ENCODE results near the gene DYRK4. TPM values are rescaled to one million over a fixed set of nuclear protein-coding genes. Genes with fewer than 3 reads are reported as not detected.
A peak's percentile ranks its signal among the peaks of the same experiment; 100 is the strongest.

The DYRK4 gene
- total RNA-seq, 3 donors from 2014 or later (not counting 1 experiment from before 2014, with no cell fraction given) = 11.3 to 15.3 (median 14.2) TPM

GRCh38 chr12:4643747-4644146 lies 81.7 kb downstream of the DYRK4 start:
- Mint-ChIP-seq H3K27ac (no peak overlapping the region), H3K27me3 (ENCODE audit: low read depth in 2 of 2) (peaks cover 0 to 13% of the 10 kb centered on the region in 2 donors), H3K36me3 (no peaks in the 10 kb centered on the region), H3K9me3 (no peaks in the 10 kb centered on the region), H3K4me1 (peaks cover 7 to 9% of the 10 kb centered on the region in 2 donors), H3K4me3 (no peak overlapping the region)
- Histone ChIP-seq H3K4me3 (ENCODE audit: low read length) (no peak overlapping the region), H3K27me3 (ENCODE audit: control insufficient read depth, insufficient read depth, low read length) (no peaks in the 10 kb centered on the region), H3K27ac (ENCODE audit: low read length) (no peak overlapping the region), H3K9me3 (ENCODE audit: control insufficient read depth, insufficient read depth, low read length) (no peaks in the 10 kb centered on the region), H3K4me1 (ENCODE audit: control insufficient read depth, insufficient read depth, low read length) (peaks cover 4% of the 10 kb centered on the region), H3K36me3 (ENCODE audit: control insufficient read depth, insufficient read depth, low read length) (no peaks in the 10 kb centered on the region)
- DNase-seq (no peak), ATAC-seq (no peak)
- WGBS (ENCODE audit: insufficient coverage) = 90% methylated on average over 5 of the region's 6 CpGs
- no peak for TF ChIP-seq CTCF (IDR thresholded peaks at IDR 0.05)
- intact Hi-C loops (cut with micrococcal nuclease) = no loop called here

GRCh38 chr12:4645023-4645422 lies 83.0 kb downstream of the DYRK4 start:
- peaks cover 0 to 13% of the 10 kb centered on the region in 2 donors for H3K27me3 Mint-ChIP-seq (ENCODE audit: low read depth in 2 of 2)
- peaks cover 7% of the 10 kb centered on the region for H3K4me1 ChIP-seq (ENCODE audit: control insufficient read depth, insufficient read depth, low read length)
- H3K27ac Mint-ChIP-seq = no peak overlapping the region
- H3K9me3 Mint-ChIP-seq = no peaks in the 10 kb centered on the region
- H3K36me3 Mint-ChIP-seq = no peaks in the 10 kb centered on the region
- no peaks in the 10 kb centered on the region for H3K27me3 ChIP-seq (ENCODE audit: control insufficient read depth, insufficient read depth, low read length)
- H3K36me3 ChIP-seq (ENCODE audit: control insufficient read depth, insufficient read depth, low read length) = no peaks in the 10 kb centered on the region
- DNase-seq (no peak), ATAC-seq (no peak)
- WGBS (ENCODE audit: insufficient coverage) = 100% methylated on average over 1 of the region's 1 CpG
- peaks cover 20 to 22% of the 10 kb centered on the region in 2 donors for H3K4me1 Mint-ChIP-seq
- H3K27ac ChIP-seq (ENCODE audit: low read length) = no peak overlapping the region
- no peak overlapping the region for H3K4me3 Mint-ChIP-seq
- intact Hi-C loops (cut with micrococcal nuclease) = no loop called here
- no peak for TF ChIP-seq CTCF (IDR thresholded peaks at IDR 0.05)
- no peak overlapping the region for H3K4me3 ChIP-seq (ENCODE audit: low read length)
- no peaks in the 10 kb centered on the region for H3K9me3 ChIP-seq (ENCODE audit: control insufficient read depth, insufficient read depth, low read length)

GRCh38 chr12:4648104-4648500 lies 86.1 kb downstream of the DYRK4 start:
- intact Hi-C loops (cut with micrococcal nuclease) = no loop called here

More at GRCh38 chr12:4648104-4648500, 86.1 kb downstream of the DYRK4 start:
- Histone ChIP-seq H3K9me3 (ENCODE audit: control insufficient read depth, insufficient read depth, low read length) (no peaks in the 10 kb centered on the region), H3K27me3 (ENCODE audit: control insufficient read depth, insufficient read depth, low read length) (no peaks in the 10 kb centered on the region), H3K27ac (ENCODE audit: low read length) (peak overlapping the region; percentile 71), H3K4me1 (ENCODE audit: control insufficient read depth, insufficient read depth, low read length) (peaks cover 7% of the 10 kb centered on the region), H3K4me3 (ENCODE audit: low read length) (peak overlapping the region; percentile 64), H3K36me3 (ENCODE audit: control insufficient read depth, insufficient read depth, low read length) (no peaks in the 10 kb centered on the region)
- no peaks in the 10 kb centered on the region for H3K9me3 Mint-ChIP-seq
- WGBS (ENCODE audit: insufficient coverage) = 33% methylated on average over 3 of the region's 4 CpGs
- H3K36me3 Mint-ChIP-seq = no peaks in the 10 kb centered on the region
- peak overlapping the region; percentile 95 for H3K4me3 Mint-ChIP-seq
- no peak for TF ChIP-seq CTCF (IDR thresholded peaks at IDR 0.05)
- H3K27ac Mint-ChIP-seq = peak overlapping the region; percentile 92 to 98
- ATAC-seq (no peak), DNase-seq (no peak)
- H3K4me1 Mint-ChIP-seq = peaks cover 39 to 40% of the 10 kb centered on the region in 2 donors
- H3K27me3 Mint-ChIP-seq (ENCODE audit: low read depth in 2 of 2) = no peaks in the 10 kb centered on the region
